PC-3 (cell line): ENCODE results near the gene JADE2. TPM values are rescaled to one million over a fixed set of nuclear protein-coding genes. Genes with fewer than 3 reads are reported as not detected.

Experiments
- ATAC-seq: fragments of 200-7000 bp; cut with Tn5 transposase; 2 replicates; pipeline ENCODE4 v1.9.1; 2020; ENCODE audit warnings: mild to moderate bottlenecking, moderate library complexity
- BruUV-seq: library from RNA; stranded (reverse); fragments of 400-500 nt; replicated peaks from 2 replicates; lab custom pipeline; 2021; lab: Mats Ljungman, UMichigan
- CTCF ChIA-PET: fragments of 300-600 bp; sonication (Branson Sonifier 250); formaldehyde crosslinking; loops from one replicate; lab custom pipeline; 2022; ENCODE audit warnings: antibody characterized with exemption; lab: Charles Lee
- POLR2A ChIA-PET: fragments of 300-600 bp; sonication (Branson Sonifier 250); formaldehyde crosslinking; loops from one replicate; lab custom pipeline; 2022; ENCODE audit warnings: antibody characterized with exemption; ENCODE audit not compliant: unreplicated experiment; lab: Charles Lee
- DNase-seq: peaks from one replicate; pipeline ENCODE4 v3.0.0-alpha.2; 2015
- H2AFZ ChIP-seq: fragments of 300-600 bp; sonication (generic); 2 replicates; pipeline ENCODE4 v1.6.0; 2016; ENCODE audit warnings: antibody characterized with exemption, low read length
- H3F3A ChIP-seq: fragments of 300-600 bp; sonication (generic); one replicate; pipeline ENCODE4 v1.6.0; 2017; ENCODE audit warnings: antibody characterized with exemption, low read length, control low read depth, mild to moderate bottlenecking; ENCODE audit not compliant: unreplicated experiment
- H3K27ac ChIP-seq: fragments of 300-600 bp; sonication (generic); 2 replicates; pipeline ENCODE4 v1.5.1; 2016; ENCODE audit warnings: mild to moderate bottlenecking, low read length
- H3K27me3 ChIP-seq: fragments of 300-600 bp; sonication (generic); 2 replicates; pipeline ENCODE4 v1.6.1; 2016; ENCODE audit warnings: low read length, mixed read lengths
- H3K36me3 ChIP-seq: fragments of 300-600 bp; sonication (generic); 2 replicates; pipeline ENCODE4 v1.6.1; 2016; ENCODE audit warnings: low read depth, mixed run types, low read length, mixed read lengths
- H3K4me1 ChIP-seq: fragments of 300-600 bp; sonication (generic); 2 replicates; pipeline ENCODE4 v1.5.1; 2016; ENCODE audit warnings: low read length; ENCODE audit not compliant: insufficient read depth
- H3K4me2 ChIP-seq: fragments of 300-600 bp; sonication (generic); 2 replicates; pipeline ENCODE4 v1.6.0; 2016; ENCODE audit warnings: low read length
- H3K4me3 ChIP-seq: fragments of 300-600 bp; sonication (generic); 2 replicates; pipeline ENCODE4 v1.5.1; 2016; ENCODE audit warnings: mild to moderate bottlenecking, low read length, mixed read lengths
- H3K79me2 ChIP-seq: fragments of 300-600 bp; sonication (generic); 2 replicates; pipeline ENCODE4 v1.6.1; 2017; ENCODE audit warnings: low read length, mixed read lengths
- H3K9ac ChIP-seq: fragments of 300-600 bp; sonication (generic); 2 replicates; pipeline ENCODE4 v1.6.0; 2016; ENCODE audit warnings: mild to moderate bottlenecking, low read length
- H3K9me2 ChIP-seq: fragments of 300-600 bp; sonication (generic); replicated peaks from 2 replicates; pipeline ENCODE4 v1.6.1; 2016; ENCODE audit warnings: mixed run types, low read length, mixed read lengths
- H3K9me3 ChIP-seq: fragments of 300-600 bp; sonication (generic); 2 replicates; pipeline ENCODE4 v1.6.1; 2016; ENCODE audit warnings: low read length, mixed read lengths
- H4K20me1 ChIP-seq: fragments of 300-600 bp; sonication (generic); 2 replicates; pipeline ENCODE4 v1.6.1; 2016; ENCODE audit warnings: low read length, mixed read lengths
- EZH2 ChIP-seq: fragments of 300-600 bp; sonication (generic); IDR thresholded peaks from one replicate; pipeline ENCODE4 v1.6.1; 2017; ENCODE audit warnings: antibody characterized with exemption, mild to moderate bottlenecking, low read length; ENCODE audit not compliant: unreplicated experiment
- EZH2phosphoT487 ChIP-seq: fragments of 300-600 bp; sonication (generic); IDR thresholded peaks from 2 replicates; pipeline ENCODE4 v1.6.1; 2018; ENCODE audit warnings: mild to moderate bottlenecking, antibody characterized with exemption, low read length, borderline replicate concordance
- intact Hi-C: fragments of 100-400 bp; cut with micrococcal nuclease; formaldehyde crosslinking; loops from 2 replicates; pipeline ENCODE4 v1.9.0; 2023
- total RNA-seq: library from RNA; depleted of rRNA; stranded (reverse); fragments of >200 nt; gene quantifications from 2 replicates; pipeline ENCODE4 v1.2.3, GENCODE V29; 2014
- TF ChIP-seq, protein P1 (sequence below): fragments of 300-600 bp; sonication (generic); conservative IDR thresholded peaks from 2 replicates; pipeline ENCODE4 v1.5.1; 2017; ENCODE audit warnings: antibody characterized with exemption, low read depth, mild to moderate bottlenecking, low read length

Gene JADE2
- total RNA-seq, 1 experiment from 2014 or later: 33.2 TPM

DNA sequence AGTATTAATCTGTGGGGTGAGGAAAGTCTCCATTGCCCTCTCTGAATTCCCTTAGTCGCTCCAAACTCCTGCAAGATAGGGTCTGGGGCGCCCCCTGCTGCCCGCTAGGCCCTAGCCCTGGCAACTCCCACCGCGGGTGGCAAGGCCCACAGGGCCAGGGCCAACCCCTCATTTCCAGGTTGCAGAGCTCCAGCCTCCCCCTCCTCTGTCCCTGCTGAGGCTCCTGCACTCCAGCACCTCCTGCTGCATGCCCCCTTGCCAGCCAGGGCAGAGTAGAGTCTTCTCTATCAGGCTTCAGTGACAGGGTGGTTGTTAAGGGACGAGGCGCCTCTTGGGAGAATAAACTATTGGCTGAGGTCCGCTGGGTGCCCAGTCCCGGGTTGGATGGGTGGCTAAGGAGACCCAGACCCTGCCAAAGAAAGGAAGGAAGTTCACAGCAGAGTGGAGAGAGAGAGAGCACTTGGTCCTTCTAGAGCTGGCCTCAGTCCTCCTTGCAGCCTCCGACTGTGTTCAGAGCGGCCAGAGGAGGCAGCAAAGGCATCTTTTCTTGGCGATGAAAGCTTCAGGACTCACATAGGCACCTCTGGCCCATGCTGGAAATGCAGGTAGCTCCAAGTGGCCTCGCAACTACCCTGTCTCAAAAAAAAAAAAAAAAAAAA, 61.5 kb downstream of the JADE2 start:
- Histone ChIP-seq H3K36me3 (no peaks in the 10 kb centered on the region), H2AFZ (peak overlapping the region; percentile 94), H3K9ac (no peak overlapping the region), H3K4me1 (peaks cover 13% of the 10 kb centered on the region), H3K79me2 (no peaks in the 10 kb centered on the region), H3K9me3 (no peaks in the 10 kb centered on the region), H3K4me3 (no peak overlapping the region), H3K27ac (no peak overlapping the region), H3K4me2 (peak overlapping the region; percentile 30), H3K9me2 (no peaks in the 10 kb centered on the region), H3F3A (no peaks in the 10 kb centered on the region), H3K27me3 (no peaks in the 10 kb centered on the region), H4K20me1 (no peaks in the 10 kb centered on the region)
- ChIA-PET CTCF (interaction anchor here (0.5 to 1.1 kb wide), 12 partner anchors 10 to 1741 kb away, joined by 3 to 6 read pairs (median 4); no protein-coding TSS in a partner anchor), POLR2A (interaction anchor here (0.6 to 0.7 kb wide), 3 partner anchors 51 to 362 kb away, joined by 3 to 7 read pairs (median 7); partner anchors contain the start of gene CAMLG)
- intact Hi-C loops: loop anchor here (1.0 to 5.0 kb wide), 3 partner anchors 195 to 284 kb away; partner anchors contain the start of gene UBE2B
- no peak for TF ChIP-seq EZH2
- TF ChIP-seq, protein P1, sequence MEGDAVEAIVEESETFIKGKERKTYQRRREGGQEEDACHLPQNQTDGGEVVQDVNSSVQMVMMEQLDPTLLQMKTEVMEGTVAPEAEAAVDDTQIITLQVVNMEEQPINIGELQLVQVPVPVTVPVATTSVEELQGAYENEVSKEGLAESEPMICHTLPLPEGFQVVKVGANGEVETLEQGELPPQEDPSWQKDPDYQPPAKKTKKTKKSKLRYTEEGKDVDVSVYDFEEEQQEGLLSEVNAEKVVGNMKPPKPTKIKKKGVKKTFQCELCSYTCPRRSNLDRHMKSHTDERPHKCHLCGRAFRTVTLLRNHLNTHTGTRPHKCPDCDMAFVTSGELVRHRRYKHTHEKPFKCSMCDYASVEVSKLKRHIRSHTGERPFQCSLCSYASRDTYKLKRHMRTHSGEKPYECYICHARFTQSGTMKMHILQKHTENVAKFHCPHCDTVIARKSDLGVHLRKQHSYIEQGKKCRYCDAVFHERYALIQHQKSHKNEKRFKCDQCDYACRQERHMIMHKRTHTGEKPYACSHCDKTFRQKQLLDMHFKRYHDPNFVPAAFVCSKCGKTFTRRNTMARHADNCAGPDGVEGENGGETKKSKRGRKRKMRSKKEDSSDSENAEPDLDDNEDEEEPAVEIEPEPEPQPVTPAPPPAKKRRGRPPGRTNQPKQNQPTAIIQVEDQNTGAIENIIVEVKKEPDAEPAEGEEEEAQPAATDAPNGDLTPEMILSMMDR: peak; percentile 86
- peak; percentile 90 for ATAC-seq
- BruUV-seq: no TSS peak
- peak; percentile 78 for DNase-seq

GRCh38 chr5:134590992-134591659, 65.7 kb downstream of the JADE2 start:
- ChIA-PET POLR2A (no interaction called here), CTCF (no interaction called here)
- ATAC-seq (peak; percentile 20), DNase-seq (peak; percentile 86)
- peaks cover 24% of the 10 kb centered on the region for H3K4me1 ChIP-seq
- BruUV-seq: no TSS peak
- H3K4me2 ChIP-seq: peak overlapping the region; percentile 58
- no peaks in the 10 kb centered on the region for H3F3A ChIP-seq
- no peaks in the 10 kb centered on the region for H3K27me3 ChIP-seq
- no peaks in the 10 kb centered on the region for H3K9me2 ChIP-seq
- TF ChIP-seq EZH2 (no peak), EZH2phosphoT487 (no peak)
- TF ChIP-seq, protein P1: no peak
- peak overlapping the region; percentile 79 for H3K27ac ChIP-seq
- intact Hi-C loops: no loop called here
- H3K9ac ChIP-seq: peak overlapping the region; percentile 30; the same call in 1 of the 2 replicates
- H3K4me3 ChIP-seq: no peak overlapping the region
- no peaks in the 10 kb centered on the region for H3K36me3 ChIP-seq
- H3K79me2 ChIP-seq: no peaks in the 10 kb centered on the region
- H3K9me3 ChIP-seq: no peaks in the 10 kb centered on the region
- H2AFZ ChIP-seq: no peak overlapping the region
- H4K20me1 ChIP-seq: no peaks in the 10 kb centered on the region
